ENCODE results near the gene ATP1A2.

The ATP1A2 gene

GRCh38 chr1:160168609-160169369 lies 53.2 kb downstream of the ATP1A2 start:
- in situ Hi-C loops (cut with HindIII; ENCODE audit: low sequenced_read_pairs), result no loop called here

DNA sequence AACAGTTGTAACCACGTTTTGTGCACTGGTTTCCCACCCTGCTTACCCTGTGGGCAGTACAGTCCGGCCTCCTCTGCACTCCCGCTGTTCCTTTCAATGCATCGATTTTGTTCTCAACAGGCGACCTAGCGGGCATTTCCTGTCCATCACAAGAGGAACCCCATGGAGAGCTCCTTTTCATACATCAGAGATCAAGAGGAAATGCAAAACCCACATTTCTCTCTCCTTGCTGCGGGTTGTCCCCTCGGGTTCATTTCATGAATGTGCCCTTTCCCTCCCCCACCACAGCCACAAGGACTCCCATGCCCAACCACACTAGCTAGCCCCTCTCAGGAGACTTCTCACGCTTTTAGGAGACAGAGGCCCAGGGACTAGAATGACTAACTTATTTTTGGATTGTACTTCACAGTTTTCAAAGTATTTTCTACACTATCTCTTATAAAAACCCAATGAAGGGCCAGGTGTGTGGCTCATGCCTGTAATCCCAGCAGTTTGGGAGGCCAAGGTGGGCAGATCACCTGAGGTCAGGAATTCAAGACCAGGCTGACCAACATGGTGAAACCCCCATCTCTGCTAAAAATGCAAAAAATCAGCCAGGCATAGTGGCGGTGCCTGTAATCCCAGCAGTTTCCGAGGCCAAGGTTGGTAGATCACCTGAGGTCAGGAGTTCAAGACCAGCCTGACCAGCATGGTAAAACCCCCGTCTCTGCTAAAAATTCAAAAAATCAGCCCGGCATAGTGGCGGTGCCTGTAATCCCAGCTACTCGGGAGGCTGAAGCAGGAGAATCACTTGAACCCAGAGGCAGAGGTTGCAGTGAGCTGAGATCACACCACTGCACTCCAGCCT lies 54.2 kb downstream of the ATP1A2 start:
- in situ Hi-C loops (cut with HindIII; ENCODE audit: low sequenced_read_pairs), result no loop called here

GRCh38 chr1:160171354-160171753 lies 55.8 kb downstream of the ATP1A2 start:
- in situ Hi-C loops (cut with HindIII; ENCODE audit: low sequenced_read_pairs), result no loop called here

- in situ Hi-C loops (cut with HindIII; ENCODE audit: low sequenced_read_pairs), result no loop called here
These were observed 56.4 kb downstream of the ATP1A2 start for GRCh38 chr1:160171980-160172379.

DNA sequence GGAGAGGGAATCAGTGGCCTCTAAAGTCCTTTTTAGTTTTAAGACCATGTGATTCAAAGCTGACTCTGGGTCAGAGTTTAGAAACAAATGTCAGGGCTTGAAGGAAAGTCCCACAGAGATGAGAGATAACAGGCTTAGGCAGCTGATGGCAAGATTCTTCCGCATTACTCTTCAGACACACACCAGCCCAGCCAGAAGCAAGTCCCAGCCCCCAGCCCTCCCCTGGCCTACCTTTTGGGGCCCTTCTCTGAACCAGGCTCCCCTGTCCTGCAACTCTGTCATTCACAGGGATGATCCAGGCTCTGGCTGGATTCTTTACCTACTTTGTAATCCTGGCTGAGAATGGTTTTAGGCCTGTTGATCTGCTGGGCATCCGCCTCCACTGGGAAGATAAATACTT lies 61.7 kb downstream of the ATP1A2 start:
- in situ Hi-C loops (cut with HindIII; ENCODE audit: low sequenced_read_pairs), result no loop called here

DNA sequence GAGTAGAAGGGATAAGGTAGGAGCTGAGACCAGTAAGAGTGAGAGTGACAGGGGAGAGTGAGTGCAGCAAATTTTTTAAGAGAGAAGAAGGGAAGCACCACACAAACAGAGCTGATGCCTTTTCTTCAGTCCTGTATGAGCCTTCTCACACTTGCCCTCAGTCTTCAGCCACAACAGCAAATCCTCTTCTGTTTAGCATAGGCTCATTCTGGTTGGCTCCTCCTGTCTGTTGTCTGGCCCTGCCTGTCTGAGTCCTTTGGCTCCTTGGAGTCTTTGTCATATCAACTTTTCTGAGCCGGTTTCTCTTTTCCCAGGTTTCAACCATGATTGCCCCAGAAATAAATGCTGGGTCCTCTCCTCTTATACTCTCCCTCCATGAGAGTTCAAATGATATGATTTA lies 62.1 kb downstream of the ATP1A2 start:
- in situ Hi-C loops (cut with HindIII; ENCODE audit: low sequenced_read_pairs), result no loop called here

- in situ Hi-C loops (cut with HindIII; ENCODE audit: low sequenced_read_pairs), result no loop called here
These were observed 63.2 kb downstream of the ATP1A2 start for GRCh38 chr1:160178731-160179130.

- in situ Hi-C loops (cut with HindIII; ENCODE audit: low sequenced_read_pairs), result no loop called here
These were observed 63.8 kb downstream of the ATP1A2 start for GRCh38 chr1:160179336-160179735.

DNA sequence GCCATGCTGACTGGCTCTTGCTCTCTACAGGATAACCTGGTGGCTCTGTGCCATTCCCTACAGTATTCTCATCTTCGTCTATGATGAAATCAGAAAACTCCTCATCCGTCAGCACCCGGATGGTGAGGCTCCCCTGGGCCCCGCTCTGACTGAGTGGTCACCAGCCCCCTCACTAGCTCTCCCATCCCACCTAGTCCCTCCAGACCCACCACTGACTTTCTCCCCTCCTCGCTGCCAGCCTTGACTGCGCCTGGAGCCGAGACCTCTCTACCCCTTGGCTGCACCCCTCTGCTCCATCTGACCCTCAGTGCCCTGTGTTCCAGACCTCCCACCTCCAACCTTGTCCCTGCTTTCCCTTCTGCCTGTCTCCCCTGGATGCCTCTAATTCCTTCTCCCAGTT lies 70.7 kb downstream of the ATP1A2 start:
- in situ Hi-C loops (cut with HindIII; ENCODE audit: low sequenced_read_pairs), result no loop called here

DNA sequence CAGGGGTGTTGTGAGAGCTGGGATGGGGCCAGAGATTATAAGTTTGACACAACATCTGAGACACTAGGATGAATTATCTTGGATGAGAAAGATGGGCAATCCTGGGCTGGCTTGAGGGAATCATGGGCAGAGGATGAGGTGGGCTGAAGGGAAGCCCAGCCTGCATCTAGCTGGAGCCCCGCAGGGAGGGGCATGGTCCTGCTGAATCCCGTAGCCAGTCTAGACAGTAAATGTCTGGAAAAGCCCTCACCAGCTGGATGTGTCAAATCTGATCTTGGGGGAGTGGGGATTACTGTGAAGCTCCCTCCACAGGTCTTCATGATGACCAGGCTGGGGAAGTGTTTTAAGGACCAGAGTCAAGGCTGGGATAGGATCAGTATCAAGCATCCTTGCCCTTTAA lies 71.2 kb downstream of the ATP1A2 start:
- in situ Hi-C loops (cut with HindIII; ENCODE audit: low sequenced_read_pairs), result no loop called here

DNA sequence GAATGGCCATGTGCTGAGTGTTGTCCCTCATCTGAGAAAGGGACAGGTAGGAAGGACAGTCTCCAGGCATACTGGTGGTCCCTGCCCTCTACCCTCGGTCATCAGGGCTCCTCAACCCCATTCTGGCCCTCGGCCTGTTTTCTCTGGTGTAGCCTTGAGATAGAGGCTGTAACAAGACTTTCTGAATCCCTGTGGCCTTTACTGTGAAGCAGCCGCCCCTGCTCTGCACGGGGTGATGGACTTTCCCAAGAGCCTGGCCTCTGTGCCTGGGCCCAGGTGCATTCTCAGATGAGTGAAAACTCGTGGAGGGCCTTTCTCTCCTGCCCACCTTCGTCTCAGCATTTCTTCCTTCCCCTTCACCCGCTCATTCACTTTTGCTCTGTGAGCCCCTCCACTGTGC lies 71.8 kb downstream of the ATP1A2 start:
- in situ Hi-C loops (cut with HindIII; ENCODE audit: low sequenced_read_pairs), result no loop called here

- in situ Hi-C loops (cut with HindIII; ENCODE audit: low sequenced_read_pairs), result no loop called here
These were observed 72.8 kb downstream of the ATP1A2 start for GRCh38 chr1:160188341-160188740.

DNA sequence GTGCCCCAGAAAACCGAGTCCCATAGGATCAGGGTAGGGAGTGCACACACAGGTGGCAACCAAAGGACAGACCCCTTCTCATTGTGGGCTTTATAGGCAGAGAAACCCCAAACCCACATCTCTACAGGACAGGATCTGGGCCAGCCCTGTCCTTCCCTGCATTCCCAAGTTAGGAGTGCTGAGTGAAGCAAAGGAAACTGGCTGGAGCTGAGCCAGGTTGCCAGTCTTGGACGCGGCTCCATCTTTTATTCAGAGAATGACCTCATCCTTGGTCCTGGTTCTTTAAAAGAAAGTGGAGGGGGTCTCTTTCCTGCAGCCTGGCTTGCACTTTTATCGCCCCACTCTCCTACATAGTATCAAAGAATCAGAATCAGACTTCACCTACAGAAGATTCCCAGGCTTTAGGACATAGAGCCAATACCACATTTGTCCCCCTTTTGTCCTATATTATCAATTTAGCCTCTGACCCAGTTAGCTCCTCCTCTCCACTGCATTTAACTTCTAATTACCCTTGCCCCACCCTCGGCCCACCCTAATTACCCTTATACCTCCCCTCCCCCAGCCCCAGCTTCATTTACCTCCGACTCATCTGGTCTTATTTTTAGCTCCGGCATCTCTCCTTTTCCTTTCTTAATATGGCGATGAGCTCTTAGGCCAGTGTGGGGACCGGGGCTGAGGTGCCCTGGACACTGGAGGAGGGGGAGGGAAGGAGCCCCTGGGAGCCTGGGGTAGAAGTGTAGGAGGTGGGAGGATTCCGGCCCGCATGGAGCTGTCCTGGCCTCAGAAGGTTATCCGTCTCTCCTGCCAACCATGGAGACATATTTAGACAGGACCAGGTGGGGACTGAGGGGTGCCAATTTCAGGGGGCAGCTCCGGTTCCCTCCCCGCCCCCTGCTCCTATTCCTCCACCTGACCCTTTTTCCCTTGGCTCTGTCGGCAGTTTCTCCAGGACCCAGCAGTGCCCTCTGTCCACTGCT lies 74.4 kb downstream of the ATP1A2 start, which contains the start of gene CASQ1:
CASQ1 (plus strand) TSS at position 927 of the 977 bp plus-strand sequence. CDS start 177 bp downstream, outside the sequence.
- in situ Hi-C loops (cut with HindIII; ENCODE audit: low sequenced_read_pairs), result no loop called here

- in situ Hi-C loops (cut with HindIII; ENCODE audit: low sequenced_read_pairs), result no loop called here
These were observed 76.2 kb downstream of the ATP1A2 start for GRCh38 chr1:160191756-160192155.

DNA sequence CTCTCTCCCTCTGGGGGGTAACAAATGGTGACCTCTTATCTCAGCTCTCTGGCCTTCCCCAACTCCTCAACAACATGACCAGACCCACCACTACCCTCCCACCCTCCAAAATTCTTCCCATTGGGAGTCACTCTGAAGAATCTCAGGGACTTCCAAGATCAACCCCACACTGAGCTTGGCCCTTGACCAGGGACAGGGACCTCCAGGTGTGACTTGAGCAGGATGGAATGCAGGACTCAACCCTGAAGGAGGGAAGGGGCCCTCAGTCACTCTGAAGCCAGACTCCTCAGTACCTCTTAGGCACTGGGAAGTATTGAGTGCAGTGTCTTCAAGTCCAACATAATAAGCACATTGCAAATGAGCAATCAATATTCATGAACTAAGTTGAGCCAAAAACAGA lies 76.7 kb downstream of the ATP1A2 start:
- in situ Hi-C loops (cut with HindIII; ENCODE audit: low sequenced_read_pairs), result no loop called here
